OCI-LY3 (cell line): ENCODE measurements around the gene CUBN.

ENCODE experiments used
- EZH2phosphoT487 ChIP-seq: fragments of 200-600 bp; shearing (Covaris generic); IDR thresholded peaks from 2 replicates; pipeline ENCODE4 v1.6.1; 2018; ENCODE audit warnings: antibody characterized with exemption, mixed run types, low read depth
- TF ChIP-seq, protein P1 (sequence below): fragments of 200-600, 300-600 bp; sonication (generic); IDR thresholded peaks from 2 replicates; pipeline ENCODE4 v1.5.1; 2014; ENCODE audit warnings: antibody characterized with exemption, low read length, low read depth

DNA sequence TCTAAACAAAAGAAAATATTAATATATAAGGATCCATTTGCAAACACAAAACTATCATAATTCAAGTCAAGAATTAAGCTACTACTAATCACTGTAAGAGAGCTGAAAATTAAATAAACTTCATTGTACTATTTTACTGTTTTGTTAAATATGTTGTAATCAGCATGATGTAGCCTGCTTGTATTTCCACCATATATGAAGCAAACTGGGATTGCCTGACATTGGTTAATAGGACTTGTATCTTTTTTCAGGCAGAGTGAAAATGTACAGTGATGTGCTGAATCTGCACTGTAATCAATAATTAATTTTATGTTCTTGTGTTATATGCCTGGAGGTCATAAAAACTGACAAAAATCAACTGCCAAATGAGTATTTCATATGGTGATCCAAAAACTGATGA, 46.5 kb upstream of the CUBN start:
- TF ChIP-seq, protein P1, sequence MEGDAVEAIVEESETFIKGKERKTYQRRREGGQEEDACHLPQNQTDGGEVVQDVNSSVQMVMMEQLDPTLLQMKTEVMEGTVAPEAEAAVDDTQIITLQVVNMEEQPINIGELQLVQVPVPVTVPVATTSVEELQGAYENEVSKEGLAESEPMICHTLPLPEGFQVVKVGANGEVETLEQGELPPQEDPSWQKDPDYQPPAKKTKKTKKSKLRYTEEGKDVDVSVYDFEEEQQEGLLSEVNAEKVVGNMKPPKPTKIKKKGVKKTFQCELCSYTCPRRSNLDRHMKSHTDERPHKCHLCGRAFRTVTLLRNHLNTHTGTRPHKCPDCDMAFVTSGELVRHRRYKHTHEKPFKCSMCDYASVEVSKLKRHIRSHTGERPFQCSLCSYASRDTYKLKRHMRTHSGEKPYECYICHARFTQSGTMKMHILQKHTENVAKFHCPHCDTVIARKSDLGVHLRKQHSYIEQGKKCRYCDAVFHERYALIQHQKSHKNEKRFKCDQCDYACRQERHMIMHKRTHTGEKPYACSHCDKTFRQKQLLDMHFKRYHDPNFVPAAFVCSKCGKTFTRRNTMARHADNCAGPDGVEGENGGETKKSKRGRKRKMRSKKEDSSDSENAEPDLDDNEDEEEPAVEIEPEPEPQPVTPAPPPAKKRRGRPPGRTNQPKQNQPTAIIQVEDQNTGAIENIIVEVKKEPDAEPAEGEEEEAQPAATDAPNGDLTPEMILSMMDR, result no peak
- no peak for TF ChIP-seq EZH2phosphoT487
